Tibial nerve (tissue), 4 donors: ENCODE measurements around the gene DIABLO. TPM values are rescaled to one million over a fixed set of nuclear protein-coding genes. Genes with fewer than 3 reads are reported as not detected.

ENCODE experiments used
- DNase-seq, 2 donors: peaks; one replicate each; pipeline ENCODE4 v3.0.0-alpha.2; 2019; ENCODE audit warnings: low spot score in 2 of 2
- H3K27ac ChIP-seq, 4 donors: fragments of 200-600 bp; sonication (generic) in 3 of 4; one replicate each; pipeline ENCODE4 v1.5.1; 2017 to 2019; ENCODE audit warnings: mild to moderate bottlenecking in 1 of 4
- H3K27me3 ChIP-seq, 2 donors: fragments of 200-600 bp; sonication (generic) in 1 of 2; one replicate each; pipeline versions ENCODE4 v1.5.1 to v1.6.0; 2017 to 2019
- H3K36me3 ChIP-seq, 3 donors: fragments of 200-600 bp; sonication (generic); one replicate each; pipeline ENCODE4 v1.5.1; 2018 to 2019
- H3K4me1 ChIP-seq, 4 donors: fragments of 200-600 bp; sonication (generic) in 3 of 4; one replicate each; pipeline ENCODE4 v1.5.1; 2017 to 2019
- H3K4me3 ChIP-seq, 4 donors: fragments of 200-600 bp; sonication (generic) in 3 of 4; one replicate each; pipeline ENCODE4 v1.5.1; 2017 to 2019; ENCODE audit warnings: mild to moderate bottlenecking in 1 of 4, moderate library complexity in 1 of 4
- H3K9me3 ChIP-seq, 4 donors: fragments of 200-600 bp; sonication (generic) in 3 of 4; one replicate each; pipeline ENCODE4 v1.5.1; 2017 to 2019
- EP300 ChIP-seq, 2 donors: sonication (generic); formaldehyde crosslinking; IDR thresholded peaks; one replicate each; pipeline ENCODE4 v1.6.1; 2017; ENCODE audit warnings: antibody characterized with exemption in 2 of 2, mild to moderate bottlenecking in 1 of 2
- POLR2A ChIP-seq, 2 donors: fragments of 450-650 bp; IDR thresholded peaks; one replicate each; pipeline ENCODE4 v1.6.1; 2017; ENCODE audit warnings: antibody characterized with exemption in 2 of 2, mild to moderate bottlenecking in 2 of 2, moderate library complexity in 2 of 2
- WGBS, 2 donors: methylation state at CpG; one replicate each; pipeline ENCODE4 v1.1.5; 2018; 5-methylcytosine and 5-hydroxymethylcytosine counted together
- total RNA-seq, 4 donors: library from RNA; depleted of rRNA; stranded (reverse); fragments of >200 nt; gene quantifications; one replicate each; pipeline ENCODE4 v1.1.0, GENCODE V29; 2016
- TF ChIP-seq, protein P1 (sequence below), 5 experiments: fragments of 200-600 bp in 3 of 5; fragments of 450-650 bp in 2 of 5; sonication (generic) in 3 of 5; IDR thresholded peaks; one replicate each; pipeline ENCODE4 v1.5.1; 2016 to 2019; ENCODE audit warnings: antibody characterized with exemption in 5 of 5, mild to moderate bottlenecking in 3 of 5, moderate library complexity in 2 of 5

Gene DIABLO
- total RNA-seq, 4 donors from 2014 or later, result 40.8 to 52.5 (median 42.5) TPM

DNA sequence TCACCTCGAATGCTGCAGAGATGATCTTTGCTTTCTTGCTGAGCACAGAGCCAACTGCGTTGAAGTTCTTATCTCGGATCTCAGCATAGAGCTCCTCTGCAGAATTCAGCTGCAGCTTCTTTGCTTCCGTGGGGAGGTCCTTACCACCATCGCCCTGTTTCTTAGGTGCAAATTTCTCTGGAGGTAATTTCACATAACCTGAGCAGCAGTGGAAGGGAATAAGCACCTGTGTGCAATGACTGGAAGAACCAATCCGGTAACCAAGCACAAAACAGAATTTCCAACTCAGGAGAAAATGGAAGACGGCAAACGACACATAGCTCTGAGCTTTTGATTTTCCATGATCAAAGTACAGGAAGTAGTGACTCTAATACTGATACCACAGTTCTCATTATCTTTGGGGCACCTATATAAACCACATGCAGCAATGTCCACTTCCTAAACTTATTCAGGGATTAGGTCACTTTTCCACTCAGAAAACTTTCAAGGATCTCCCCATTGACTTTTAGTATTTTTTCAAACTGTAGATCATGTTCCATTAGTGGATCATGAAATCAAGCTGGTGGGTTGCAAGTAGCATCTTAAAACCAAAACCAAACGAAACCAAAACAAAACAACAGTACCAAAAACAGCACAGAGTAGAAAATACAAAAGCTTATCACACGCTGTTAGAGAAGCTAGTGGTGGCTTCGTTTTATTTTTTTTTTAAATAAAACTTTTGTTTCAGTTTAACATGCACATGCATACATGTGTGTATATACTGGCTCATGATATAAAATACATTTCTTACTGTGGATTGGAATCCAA is 18.9 kb upstream of the DIABLO start:
- Histone ChIP-seq H3K4me1 (no peaks in the 10 kb centered on the region), H3K27ac (peak overlapping the region in 1 of 4 donors; percentile 19), H3K9me3 (no peaks in the 10 kb centered on the region), H3K4me3 (no peak overlapping the region), H3K27me3 (no peaks in the 10 kb centered on the region), H3K36me3 (peaks cover 0 to 82% (median 8%) of the 10 kb centered on the region in 3 donors)
- 90 to 93% methylated on average over 11 of the region's 11 CpGs for WGBS, 2 donors
- TF ChIP-seq, protein P1, sequence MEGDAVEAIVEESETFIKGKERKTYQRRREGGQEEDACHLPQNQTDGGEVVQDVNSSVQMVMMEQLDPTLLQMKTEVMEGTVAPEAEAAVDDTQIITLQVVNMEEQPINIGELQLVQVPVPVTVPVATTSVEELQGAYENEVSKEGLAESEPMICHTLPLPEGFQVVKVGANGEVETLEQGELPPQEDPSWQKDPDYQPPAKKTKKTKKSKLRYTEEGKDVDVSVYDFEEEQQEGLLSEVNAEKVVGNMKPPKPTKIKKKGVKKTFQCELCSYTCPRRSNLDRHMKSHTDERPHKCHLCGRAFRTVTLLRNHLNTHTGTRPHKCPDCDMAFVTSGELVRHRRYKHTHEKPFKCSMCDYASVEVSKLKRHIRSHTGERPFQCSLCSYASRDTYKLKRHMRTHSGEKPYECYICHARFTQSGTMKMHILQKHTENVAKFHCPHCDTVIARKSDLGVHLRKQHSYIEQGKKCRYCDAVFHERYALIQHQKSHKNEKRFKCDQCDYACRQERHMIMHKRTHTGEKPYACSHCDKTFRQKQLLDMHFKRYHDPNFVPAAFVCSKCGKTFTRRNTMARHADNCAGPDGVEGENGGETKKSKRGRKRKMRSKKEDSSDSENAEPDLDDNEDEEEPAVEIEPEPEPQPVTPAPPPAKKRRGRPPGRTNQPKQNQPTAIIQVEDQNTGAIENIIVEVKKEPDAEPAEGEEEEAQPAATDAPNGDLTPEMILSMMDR (IDR thresholded peaks at IDR 0.05), result no peak
- TF ChIP-seq EP300 (IDR thresholded peaks at IDR 0.05) (no peak), POLR2A (IDR thresholded peaks at IDR 0.05) (no peak)
- DNase-seq, result no peak

DNA sequence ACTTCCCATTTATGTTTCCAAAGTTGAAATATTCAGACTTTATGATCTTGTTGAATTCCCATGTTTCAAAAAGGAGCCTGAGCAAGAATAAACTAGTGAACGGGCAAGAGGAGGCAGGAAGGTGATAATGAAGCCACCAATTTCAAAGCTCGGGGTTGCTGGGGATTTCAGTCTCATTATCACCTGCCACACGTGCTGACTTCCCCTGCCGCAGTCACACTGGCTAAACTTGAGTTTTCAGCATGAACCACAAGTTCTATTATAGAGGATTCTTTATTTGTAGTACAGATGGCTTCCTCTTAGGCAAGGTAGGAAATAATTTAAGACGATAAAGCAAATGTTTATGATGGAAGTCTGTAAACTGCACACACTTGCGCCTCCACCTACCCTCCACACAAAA is 18.1 kb upstream of the DIABLO start:
- TF ChIP-seq, protein P1 (IDR thresholded peaks at IDR 0.05), result no peak
- TF ChIP-seq POLR2A (IDR thresholded peaks at IDR 0.05) (no peak), EP300 (IDR thresholded peaks at IDR 0.05) (no peak)
- H3K4me1 ChIP-seq, result no peaks in the 10 kb centered on the region
- no peak overlapping the region for H3K4me3 ChIP-seq
- no peaks in the 10 kb centered on the region for H3K9me3 ChIP-seq
- no peaks in the 10 kb centered on the region for H3K27me3 ChIP-seq
- DNase-seq, result no peak
- peak overlapping the region in 1 of 4 donors; percentile 19 for H3K27ac ChIP-seq
- WGBS, 2 donors, result 91 to 92% methylated on average over 6 of the region's 6 CpGs
- H3K36me3 ChIP-seq, result peaks cover 0 to 82% (median 8%) of the 10 kb centered on the region in 3 donors

- H3K36me3 ChIP-seq, result peaks cover 0 to 98% (median 15%) of the 10 kb centered on the region in 3 donors
- WGBS, 2 donors, result 90 to 93% methylated on average over 5 of the region's 5 CpGs
Measured at GRCh38 chr12:122238861-122239260, 13.0 kb upstream of the DIABLO start.

DNA sequence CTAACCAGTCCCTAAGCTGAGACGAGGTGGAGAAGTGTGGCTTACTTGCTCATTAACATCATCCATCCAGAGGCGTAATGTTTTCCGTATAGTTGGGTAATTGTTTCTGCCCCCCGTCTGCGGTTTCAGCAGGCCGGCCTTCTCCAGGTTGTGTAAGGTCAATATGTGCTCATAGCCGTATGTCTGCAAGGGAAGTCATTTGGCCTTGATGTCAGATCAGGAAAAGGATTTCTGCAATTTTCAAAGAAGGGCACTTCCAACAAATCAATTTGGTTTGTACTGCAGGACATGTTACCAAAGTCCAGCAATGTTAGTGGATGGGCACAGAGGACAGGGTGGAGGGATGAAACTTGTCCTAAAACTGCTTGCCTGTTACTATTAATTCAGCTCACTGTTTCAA is 9.9 kb upstream of the DIABLO start:
- no peak for TF ChIP-seq EP300 (IDR thresholded peaks at IDR 0.05)
- TF ChIP-seq, protein P1 (IDR thresholded peaks at IDR 0.05), result no peak
- no peak for TF ChIP-seq POLR2A (IDR thresholded peaks at IDR 0.05)
- Histone ChIP-seq H3K27ac (no peak overlapping the region), H3K36me3 (peaks cover 2 to 98% (median 22%) of the 10 kb centered on the region in 3 donors), H3K9me3 (no peaks in the 10 kb centered on the region), H3K4me1 (no peaks in the 10 kb centered on the region), H3K27me3 (no peaks in the 10 kb centered on the region), H3K4me3 (no peak overlapping the region)
- no peak for DNase-seq
- 88 to 91% methylated on average over 7 of the region's 7 CpGs for WGBS, 2 donors

More at GRCh38 chr12:122238861-122239260, 13.0 kb upstream of the DIABLO start:
- Histone ChIP-seq H3K4me3 (no peak overlapping the region), H3K27ac (no peak overlapping the region), H3K27me3 (no peaks in the 10 kb centered on the region), H3K4me1 (no peaks in the 10 kb centered on the region), H3K9me3 (no peaks in the 10 kb centered on the region)
- no peak for DNase-seq
- no peak for TF ChIP-seq EP300 (IDR thresholded peaks at IDR 0.05)
- TF ChIP-seq, protein P1 (IDR thresholded peaks at IDR 0.05), result no peak
- TF ChIP-seq POLR2A (IDR thresholded peaks at IDR 0.05), result no peak

GRCh38 chr12:122232691-122233090 is 6.8 kb upstream of the DIABLO start:
- DNase-seq, result no peak
- 89 to 95% methylated on average over 10 of the region's 10 CpGs for WGBS, 2 donors
- Histone ChIP-seq H3K27me3 (no peaks in the 10 kb centered on the region), H3K4me1 (no peaks in the 10 kb centered on the region), H3K4me3 (no peak overlapping the region), H3K9me3 (no peaks in the 10 kb centered on the region), H3K27ac (no peak overlapping the region), H3K36me3 (peaks cover 2 to 80% (median 29%) of the 10 kb centered on the region in 3 donors)
- TF ChIP-seq EP300 (IDR thresholded peaks at IDR 0.05) (no peak), POLR2A (IDR thresholded peaks at IDR 0.05) (no peak)
- TF ChIP-seq, protein P1 (IDR thresholded peaks at IDR 0.05), result no peak
